ENCODE data around the gene COX8C.

GRCh38 chr14:93322929-93323599 is 23.9 kb upstream of the COX8C start:
- TF ChIP-seq CTCF (IDR thresholded peaks at IDR 0.05; ENCODE audit: low read length) (no peak), EZH2 (IDR thresholded peaks at IDR 0.05; ENCODE audit: borderline replicate concordance, low read length) (no peak)

Data from OCI-LY1 (cell line).